Fibroblast of villous mesenchyme (primary cell): ENCODE results near the gene LANCL3. TPM values are rescaled to one million over a fixed set of nuclear protein-coding genes. Genes with fewer than 3 reads are reported as not detected.

Source experiments
- DNase-seq: peaks from one replicate; pipeline ENCODE4 v3.0.0-alpha.2; 2010; ENCODE audit warnings: low read depth
- H3K4me3 ChIP-seq: 2 replicates; pipeline ENCODE4 v1.5.1; 2011; ENCODE audit warnings: low read depth, mild to moderate bottlenecking, low read length
- total RNA-seq: library from RNA; depleted of rRNA; stranded (reverse); fragments of >200 nt; gene quantifications from 2 replicates; pipeline ENCODE4 v1.2.3, GENCODE V29; 2012
- TF ChIP-seq, protein P1 (sequence below): IDR thresholded peaks from 2 replicates; pipeline ENCODE4 v1.5.1; 2012; ENCODE audit warnings: low read depth, mild to moderate bottlenecking, low read length; ENCODE audit not compliant: insufficient read depth

Gene LANCL3
- total RNA-seq, 1 donor: 0.43 TPM

DNA sequence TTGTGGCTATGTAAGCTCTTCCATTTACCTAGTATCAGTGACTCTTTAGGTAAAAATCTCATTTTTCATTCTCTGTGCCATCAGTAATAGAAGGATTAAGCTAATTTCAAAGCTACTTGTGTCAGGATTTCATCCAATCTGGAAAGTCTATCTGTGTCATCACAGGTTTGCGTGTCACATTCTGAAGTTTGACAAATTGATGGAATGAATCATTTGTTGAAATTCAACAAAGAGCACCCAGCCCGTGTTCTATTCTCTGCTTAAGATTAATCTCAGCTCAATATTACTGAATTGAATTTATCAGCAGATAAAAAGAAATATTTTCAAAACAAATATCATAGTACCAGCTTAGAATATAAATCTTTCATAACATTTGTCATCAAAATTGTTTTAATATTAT is 35.8 kb downstream of the LANCL3 start:
- DNase-seq: no peak
- no peak overlapping the region for H3K4me3 ChIP-seq
- TF ChIP-seq, protein P1, sequence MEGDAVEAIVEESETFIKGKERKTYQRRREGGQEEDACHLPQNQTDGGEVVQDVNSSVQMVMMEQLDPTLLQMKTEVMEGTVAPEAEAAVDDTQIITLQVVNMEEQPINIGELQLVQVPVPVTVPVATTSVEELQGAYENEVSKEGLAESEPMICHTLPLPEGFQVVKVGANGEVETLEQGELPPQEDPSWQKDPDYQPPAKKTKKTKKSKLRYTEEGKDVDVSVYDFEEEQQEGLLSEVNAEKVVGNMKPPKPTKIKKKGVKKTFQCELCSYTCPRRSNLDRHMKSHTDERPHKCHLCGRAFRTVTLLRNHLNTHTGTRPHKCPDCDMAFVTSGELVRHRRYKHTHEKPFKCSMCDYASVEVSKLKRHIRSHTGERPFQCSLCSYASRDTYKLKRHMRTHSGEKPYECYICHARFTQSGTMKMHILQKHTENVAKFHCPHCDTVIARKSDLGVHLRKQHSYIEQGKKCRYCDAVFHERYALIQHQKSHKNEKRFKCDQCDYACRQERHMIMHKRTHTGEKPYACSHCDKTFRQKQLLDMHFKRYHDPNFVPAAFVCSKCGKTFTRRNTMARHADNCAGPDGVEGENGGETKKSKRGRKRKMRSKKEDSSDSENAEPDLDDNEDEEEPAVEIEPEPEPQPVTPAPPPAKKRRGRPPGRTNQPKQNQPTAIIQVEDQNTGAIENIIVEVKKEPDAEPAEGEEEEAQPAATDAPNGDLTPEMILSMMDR: no peak

DNA sequence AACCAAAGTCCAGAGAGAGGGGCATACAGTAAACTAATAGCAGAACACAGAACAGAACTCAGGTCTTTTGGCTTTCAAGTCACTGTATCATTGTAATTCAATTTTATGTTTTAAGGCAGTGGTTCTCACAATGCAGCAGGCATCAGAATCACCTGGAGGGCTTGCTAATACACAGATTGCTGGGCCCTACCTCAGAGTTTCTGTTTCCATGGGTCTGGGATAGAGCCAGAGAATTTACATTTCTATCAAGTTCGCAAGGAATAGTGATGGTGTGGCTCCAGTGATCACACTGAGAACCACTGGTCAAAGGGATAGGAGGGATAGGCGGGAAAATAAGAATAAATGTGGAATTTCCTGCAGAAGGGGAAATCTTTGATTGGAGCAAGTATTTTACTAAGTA is 36.7 kb downstream of the LANCL3 start:
- no peak overlapping the region for H3K4me3 ChIP-seq
- no peak for DNase-seq
- TF ChIP-seq, protein P1: no peak

DNA sequence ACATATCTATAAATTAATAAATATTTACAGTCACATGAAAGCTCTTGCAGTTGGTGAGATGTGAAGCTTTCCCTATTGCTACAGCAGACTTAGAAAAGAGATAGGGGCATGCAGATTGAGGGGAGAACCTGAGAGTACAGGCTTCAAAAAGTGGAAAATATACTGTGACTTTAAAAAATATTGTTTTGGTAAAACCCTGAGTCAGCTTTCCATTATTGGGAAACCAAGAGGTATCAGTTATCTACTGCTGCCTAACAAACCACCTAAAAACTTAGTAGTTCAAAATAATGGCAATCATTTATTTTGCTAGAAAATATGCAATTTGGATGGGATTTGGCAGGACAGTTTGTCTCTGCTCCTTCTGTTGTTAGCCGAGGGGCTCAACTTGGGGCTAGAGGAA is 38.3 kb downstream of the LANCL3 start:
- TF ChIP-seq, protein P1: no peak
- no peak overlapping the region for H3K4me3 ChIP-seq
- no peak for DNase-seq

DNA sequence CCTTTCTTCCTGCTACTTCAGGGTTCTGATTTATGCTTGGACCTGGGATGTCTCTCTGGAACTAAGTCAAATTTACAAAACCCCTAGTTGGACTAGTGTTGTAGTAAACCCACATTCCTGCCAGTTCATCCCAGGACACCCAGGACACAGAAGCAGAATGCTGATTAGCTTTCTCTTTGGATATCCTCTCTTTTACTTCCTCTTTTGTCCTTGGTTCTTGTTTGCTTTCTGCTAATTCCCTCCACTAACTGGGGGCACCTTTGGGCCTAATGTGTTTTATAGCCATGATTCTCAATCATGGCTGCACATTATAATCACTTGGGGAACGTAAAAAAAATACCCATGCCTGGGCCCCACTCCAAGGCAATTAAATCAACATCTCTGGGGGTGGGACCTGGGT is 42.5 kb downstream of the LANCL3 start:
- no peak overlapping the region for H3K4me3 ChIP-seq
- DNase-seq: no peak
- TF ChIP-seq, protein P1: no peak

DNA sequence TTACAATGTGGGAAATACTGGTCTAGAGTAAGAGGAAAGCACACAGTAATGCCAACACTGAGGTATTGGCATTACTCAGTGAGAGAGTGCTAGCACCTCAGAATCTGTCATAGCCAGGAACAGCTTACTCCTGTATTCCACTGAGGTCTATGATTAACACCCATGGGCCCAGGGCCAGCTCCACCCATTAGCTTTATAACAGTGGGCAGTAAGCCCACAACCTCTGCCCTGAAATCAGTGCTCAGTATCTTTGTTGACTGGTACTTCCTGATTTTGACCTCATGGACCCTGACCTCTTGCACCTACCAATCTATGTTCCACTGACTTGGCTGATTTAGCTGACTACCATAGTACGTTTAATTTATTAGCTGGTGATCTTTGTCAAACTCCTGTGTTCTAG is 56.1 kb downstream of the LANCL3 start:
- TF ChIP-seq, protein P1: no peak
- H3K4me3 ChIP-seq: no peak overlapping the region

DNA sequence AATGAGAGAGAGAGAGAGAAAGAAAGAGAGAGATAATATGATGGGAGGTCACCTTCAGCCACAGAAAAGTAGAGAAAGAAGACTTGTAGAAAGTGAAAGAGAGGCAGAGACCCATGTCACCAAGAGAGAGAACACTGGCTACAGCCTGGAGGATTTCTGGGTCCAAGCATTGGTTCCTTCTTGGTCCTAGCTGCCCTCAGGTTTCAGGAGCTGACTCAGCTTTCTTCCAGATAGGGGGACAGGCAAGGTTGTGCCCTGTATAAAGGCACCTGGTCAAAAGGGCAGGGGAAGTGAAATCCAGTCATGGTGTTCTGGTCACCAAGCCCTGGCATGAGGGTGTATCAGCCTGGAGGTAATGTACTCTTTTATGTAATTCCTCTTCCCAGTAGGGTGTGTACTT is 66.6 kb downstream of the LANCL3 start:
- TF ChIP-seq, protein P1: no peak
- no peak for DNase-seq
- H3K4me3 ChIP-seq: no peak overlapping the region

More for the DNA sequence above, 56.1 kb downstream of the LANCL3 start:
- no peak for DNase-seq

DNA sequence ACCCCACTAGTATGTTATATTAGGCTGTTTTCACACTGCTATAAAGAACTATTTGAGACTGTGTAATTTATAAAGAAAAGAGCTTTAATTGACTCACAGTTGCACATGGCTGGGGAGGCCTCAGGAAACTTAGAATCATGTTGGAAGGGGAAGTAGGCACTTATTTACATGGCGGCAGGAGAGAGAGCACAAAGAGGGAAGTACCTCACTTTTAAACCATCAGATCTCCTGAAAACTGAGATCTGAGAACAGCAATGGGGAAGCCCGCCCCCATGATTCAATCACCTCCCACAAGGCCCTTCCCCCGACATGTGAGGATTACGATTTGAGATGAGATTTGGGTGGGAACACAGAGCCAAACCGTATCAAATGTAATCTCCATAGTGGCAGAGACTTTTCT is 68.7 kb downstream of the LANCL3 start:
- TF ChIP-seq, protein P1: no peak
- DNase-seq: no peak
- no peak overlapping the region for H3K4me3 ChIP-seq
